Glomerular visceral epithelial cell (primary cell): Measurements from ENCODE around the gene MAJIN.

Experiments used
- DNase-seq: peaks from one replicate; pipeline ENCODE4 v3.0.0-alpha.2; 2016; ENCODE audit errors: extremely low spot score

MAJIN gene

DNA sequence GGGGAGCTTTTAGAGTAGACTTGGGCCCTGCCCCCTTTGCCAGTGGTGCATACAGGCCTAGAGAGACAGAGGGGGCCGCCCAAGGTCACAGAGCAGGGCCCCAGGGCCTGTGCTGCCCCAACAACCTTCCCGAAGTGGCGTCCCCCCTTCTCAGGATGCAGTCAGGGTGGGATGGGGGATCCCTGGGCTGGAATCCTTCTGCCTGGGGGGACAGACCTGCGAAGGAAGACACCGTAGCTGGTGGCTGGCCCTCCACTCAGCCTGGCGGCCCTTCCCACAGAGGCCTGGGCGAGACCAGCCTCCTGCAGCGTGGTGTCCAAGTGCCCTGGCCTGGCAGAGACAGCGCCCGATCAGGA is 79.1 kb downstream of the MAJIN start:
- no peak for DNase-seq

GRCh38 chr11:64892411-64892831 is 79.5 kb downstream of the MAJIN start:
- no peak for DNase-seq

DNA sequence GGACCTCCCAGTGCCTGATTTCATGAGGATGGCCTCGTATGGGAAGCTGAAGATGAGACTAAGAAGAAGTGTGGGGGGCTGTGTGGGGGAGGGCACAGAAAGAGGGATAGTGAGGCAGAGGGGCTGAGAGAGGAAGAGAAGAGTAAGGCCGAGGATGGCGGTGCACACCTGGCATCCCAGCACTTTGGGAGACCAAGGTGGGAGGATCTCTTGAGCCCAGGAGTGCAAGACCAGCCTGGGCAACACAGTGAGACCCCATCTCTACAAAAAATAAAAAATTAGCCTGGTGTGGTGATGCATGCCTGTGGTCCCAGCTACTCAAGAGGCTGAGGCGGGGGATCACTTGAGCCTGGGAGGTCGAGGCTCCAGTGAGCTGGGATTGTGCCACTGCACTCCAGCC is 80.0 kb downstream of the MAJIN start:
- no peak for DNase-seq

DNA sequence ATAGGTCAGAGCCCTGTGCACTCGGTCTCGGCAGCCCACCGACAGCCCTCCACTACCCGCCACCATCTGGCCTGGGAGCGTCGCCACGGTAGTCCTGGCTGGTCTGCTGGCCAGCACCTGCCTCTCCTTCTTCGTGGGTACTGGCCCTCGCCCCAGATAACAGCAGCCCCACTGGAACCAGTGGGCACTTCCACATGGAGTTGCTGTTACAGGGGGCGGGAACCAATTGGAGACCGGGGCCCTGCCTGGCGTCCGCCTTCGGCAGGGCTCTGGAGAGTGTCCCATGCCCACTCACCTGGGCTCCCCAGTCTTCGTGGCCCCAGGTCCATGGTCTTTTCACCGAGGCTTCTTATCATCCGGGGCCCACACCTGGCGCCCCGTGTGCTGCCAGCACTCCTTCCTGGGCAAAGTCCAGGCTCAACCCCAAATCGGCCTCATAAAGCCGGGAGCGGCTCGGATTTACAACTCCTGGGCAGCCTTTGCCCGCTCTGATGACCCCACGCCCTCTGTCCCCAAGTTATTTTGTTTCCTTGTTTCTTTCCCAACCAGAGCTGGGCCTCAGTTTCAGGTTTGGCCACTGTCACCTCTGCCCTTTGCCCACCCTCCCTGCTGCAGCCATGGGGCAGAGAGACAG is 80.6 kb downstream of the MAJIN start:
- no peak for DNase-seq

DNA sequence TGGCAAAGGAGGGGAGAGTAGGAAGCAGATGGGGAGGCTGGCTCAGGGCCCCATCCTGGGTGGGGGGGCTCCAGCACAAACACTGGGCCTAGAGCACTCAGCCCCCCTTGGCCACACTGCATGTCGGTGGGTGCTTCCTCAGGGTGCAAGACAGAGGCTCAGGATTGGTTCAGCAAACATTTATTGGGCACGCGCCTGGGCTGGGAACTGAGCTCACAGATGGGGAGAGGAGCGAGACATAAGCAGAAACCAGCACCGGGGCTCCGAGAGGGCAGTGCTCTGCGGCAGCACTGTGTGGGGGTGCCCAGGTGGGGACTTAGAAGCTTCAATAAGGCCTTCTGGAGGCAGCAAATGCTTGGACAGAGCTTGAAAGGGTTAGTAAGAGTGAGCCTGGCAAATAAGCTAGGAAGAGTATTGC is 81.4 kb downstream of the MAJIN start:
- no peak for DNase-seq

GRCh38 chr11:64888729-64889511 is 83.0 kb downstream of the MAJIN start:
- DNase-seq: no peak

GRCh38 chr11:64888406-64888728 is 83.5 kb downstream of the MAJIN start:
- DNase-seq: no peak
